SK-N-SH (cell line): ENCODE measurements around the gene COX8A. TPM values are rescaled to one million over a fixed set of nuclear protein-coding genes. Genes with fewer than 3 reads are reported as not detected.

ENCODE experiments used
- CTCF ChIA-PET: fragments of 300-600, 350-600 bp; formaldehyde crosslinking; extraction: SDS; loops from one replicate; lab custom pipeline; 2021; lab: Yijun Ruan, JAX
- POLR2A ChIA-PET: fragments of 350-600 bp; sonication (Branson Sonifier 250); formaldehyde crosslinking; extraction: SDS; loops from one replicate; lab custom pipeline; 2020; ENCODE audit warnings: antibody characterized with exemption, inconsistent platforms; lab: Yijun Ruan, JAX
- DNase-seq: peaks from one replicate; pipeline ENCODE4 v3.0.0; 2012
- H2AFZ ChIP-seq: fragments of 200-600 bp; sonication (generic); 2 replicates; pipeline ENCODE4 v1.8.1; 2016; ENCODE audit warnings: antibody characterized with exemption, mild to moderate bottlenecking, low read depth
- H3F3A ChIP-seq: fragments of 200-600 bp; sonication (generic); replicated peaks from 2 replicates; pipeline ENCODE3; 2016; ENCODE audit warnings: antibody characterized with exemption, mild to moderate bottlenecking; ENCODE audit not compliant: insufficient read depth
- H3K27ac ChIP-seq, 2 experiments: fragments of 200-500 bp in 1 of 2; fragments of 200-600 bp in 1 of 2; sonication (Bioruptor generic) in 1 of 2; sonication (generic), shearing (Covaris generic) in 1 of 2; 2 replicates each; pipeline versions ENCODE4 v1.5.1 to v1.6.1; 2014 to 2016; ENCODE audit warnings: low read depth in 2 of 2, inconsistent platforms in 1 of 2, low read length in 1 of 2, mild to moderate bottlenecking in 1 of 2, mixed read lengths in 1 of 2
- H3K27me3 ChIP-seq: fragments of 200-600 bp; sonication (generic), shearing (Covaris generic); 2 replicates; pipeline ENCODE4 v1.6.1; 2016; ENCODE audit warnings: mixed run types; ENCODE audit not compliant: insufficient read depth
- H3K36me3 ChIP-seq, 2 experiments: fragments of 200-500 bp in 1 of 2; fragments of 200-600 bp in 1 of 2; sonication (Bioruptor generic) in 1 of 2; sonication (generic) in 1 of 2; replicated peaks in 1 of 2; 2 replicates each; pipeline versions ENCODE3 to v1.5.1; 2014 to 2016; ENCODE audit warnings: low read length in 1 of 2, mild to moderate bottlenecking in 1 of 2; ENCODE audit not compliant: insufficient read depth in 2 of 2, control insufficient read depth in 1 of 2
- H3K4me1 ChIP-seq, 2 experiments: fragments of 200-500 bp in 1 of 2; fragments of 200-600 bp in 1 of 2; sonication (Bioruptor generic) in 1 of 2; sonication (generic), shearing (Covaris generic) in 1 of 2; 2 replicates each; pipeline versions ENCODE4 v1.5.1 to v1.6.1; 2014 to 2016; ENCODE audit warnings: low read depth in 1 of 2, low read length in 1 of 2, mixed run types in 1 of 2; ENCODE audit not compliant: insufficient read depth in 2 of 2, control insufficient read depth in 1 of 2
- H3K4me2 ChIP-seq: fragments of 200-600 bp; sonication (generic), shearing (Covaris generic); 2 replicates; pipeline ENCODE4 v1.6.1; 2017; ENCODE audit warnings: mixed run types
- H3K4me3 ChIP-seq, 2 experiments: fragments of 200-500 bp in 1 of 2; fragments of 200-600 bp in 1 of 2; sonication (Bioruptor generic) in 1 of 2; sonication (generic), shearing (Covaris generic) in 1 of 2; 2 replicates each; pipeline versions ENCODE4 v1.5.1 to v1.8.1; 2014 to 2016; ENCODE audit warnings: low read depth in 2 of 2, inconsistent platforms in 1 of 2, low read length in 1 of 2, mild to moderate bottlenecking in 1 of 2, mixed read lengths in 1 of 2, moderate library complexity in 1 of 2
- H3K79me2 ChIP-seq: fragments of 200-600 bp; sonication (generic); 2 replicates; pipeline ENCODE4 v1.8.1; 2017; ENCODE audit warnings: mild to moderate bottlenecking; ENCODE audit not compliant: insufficient read depth
- H3K9ac ChIP-seq: fragments of 200-600 bp; sonication (generic); 2 replicates; pipeline ENCODE4 v1.6.1; 2017; ENCODE audit warnings: mixed run types
- H3K9me2 ChIP-seq: fragments of 200-600 bp; sonication (generic); 2 replicates; pipeline ENCODE4 v1.6.1; 2017; ENCODE audit warnings: mixed run types
- H3K9me3 ChIP-seq: fragments of 200-600 bp; sonication (generic); 2 replicates; pipeline ENCODE4 v1.6.1; 2017; ENCODE audit warnings: mixed run types, mild to moderate bottlenecking, moderate library complexity
- H4K20me1 ChIP-seq: fragments of 200-600 bp; sonication (generic); 2 replicates; pipeline ENCODE4 v1.6.1; 2017; ENCODE audit warnings: mild to moderate bottlenecking, mixed run types; ENCODE audit not compliant: insufficient read depth
- EZH2phosphoT487 ChIP-seq: fragments of 200-600 bp; sonication (generic); IDR thresholded peaks from 2 replicates; pipeline ENCODE4 v1.6.1; 2017; ENCODE audit warnings: low read depth, mixed run types, mild to moderate bottlenecking, antibody characterized with exemption, moderate library complexity, borderline replicate concordance
- FOSL2 ChIP-seq: IDR thresholded peaks from 2 replicates; pipeline ENCODE4 v1.4.0; 2012; ENCODE audit warnings: low read depth, mild to moderate bottlenecking, moderate library complexity, borderline replicate concordance
- GATA2 ChIP-seq: sonication (generic); formaldehyde crosslinking; IDR thresholded peaks from 2 replicates; pipeline ENCODE4 v1.5.0; 2020; ENCODE audit warnings: mild to moderate bottlenecking, missing genetic modification reagents
- JUND ChIP-seq: IDR thresholded peaks from 2 replicates; pipeline ENCODE4 v1.4.0; 2012
- MEF2A ChIP-seq: IDR thresholded peaks from 2 replicates; pipeline ENCODE4 v1.4.0; 2012; ENCODE audit warnings: low read depth, borderline replicate concordance
- NFIC ChIP-seq: IDR thresholded peaks from 2 replicates; pipeline ENCODE4 v1.4.0; 2012; ENCODE audit warnings: borderline replicate concordance
- NRF1 ChIP-seq: IDR thresholded peaks from 2 replicates; pipeline ENCODE4 v1.6.1; 2012; ENCODE audit warnings: low read depth, mild to moderate bottlenecking, low read length
- RCOR1 ChIP-seq: fragments of 150-350 bp; IDR thresholded peaks from 2 replicates; pipeline ENCODE4 v1.6.1; 2017; ENCODE audit warnings: antibody characterized with exemption, low read length
- RXRA ChIP-seq: IDR thresholded peaks from 2 replicates; pipeline ENCODE4 v1.4.0; 2012; ENCODE audit warnings: low read depth, mild to moderate bottlenecking, borderline replicate concordance
- TAF1 ChIP-seq: IDR thresholded peaks from 2 replicates; pipeline ENCODE4 v1.6.1; 2012; ENCODE audit warnings: low read depth, mild to moderate bottlenecking, low read length, moderate library complexity, borderline replicate concordance
- WGBS: methylation state at CpG from one replicate; pipeline ENCODE4 v1.1.6; 2017; ENCODE audit warnings: low lambda C conversion rate; 5-methylcytosine and 5-hydroxymethylcytosine counted together
- polyA plus RNA-seq, 3 experiments: library from polyadenylated mRNA; depleted of rRNA; stranded (reverse); fragments of >200 nt; gene quantifications; 2 replicates each; pipeline ENCODE4 v1.2.3, GENCODE V29; 2012
- TF ChIP-seq, protein P1 (sequence below): IDR thresholded peaks from 2 replicates; pipeline ENCODE4; 2012
- TF ChIP-seq, protein P2 (sequence below): IDR thresholded peaks from 2 replicates; pipeline ENCODE4 v1.4.0; 2012; ENCODE audit warnings: low read depth, borderline replicate concordance
- TF ChIP-seq, protein P3 (sequence below): fragments of 150-350 bp; IDR thresholded peaks from 2 replicates; pipeline ENCODE4 v1.6.1; 2017; ENCODE audit warnings: antibody characterized with exemption, low read length, low read depth, borderline replicate concordance
- TF ChIP-seq, protein P4 (sequence below): fragments of 200-600 bp; sonication (generic); IDR thresholded peaks from 2 replicates; pipeline ENCODE4 v1.6.1; 2017; ENCODE audit warnings: antibody characterized with exemption, mild to moderate bottlenecking, moderate library complexity

The COX8A gene
- polyA plus RNA-seq, 1 of the 3 experiments (the other 2 are of a cell fraction): 824 TPM

DNA sequence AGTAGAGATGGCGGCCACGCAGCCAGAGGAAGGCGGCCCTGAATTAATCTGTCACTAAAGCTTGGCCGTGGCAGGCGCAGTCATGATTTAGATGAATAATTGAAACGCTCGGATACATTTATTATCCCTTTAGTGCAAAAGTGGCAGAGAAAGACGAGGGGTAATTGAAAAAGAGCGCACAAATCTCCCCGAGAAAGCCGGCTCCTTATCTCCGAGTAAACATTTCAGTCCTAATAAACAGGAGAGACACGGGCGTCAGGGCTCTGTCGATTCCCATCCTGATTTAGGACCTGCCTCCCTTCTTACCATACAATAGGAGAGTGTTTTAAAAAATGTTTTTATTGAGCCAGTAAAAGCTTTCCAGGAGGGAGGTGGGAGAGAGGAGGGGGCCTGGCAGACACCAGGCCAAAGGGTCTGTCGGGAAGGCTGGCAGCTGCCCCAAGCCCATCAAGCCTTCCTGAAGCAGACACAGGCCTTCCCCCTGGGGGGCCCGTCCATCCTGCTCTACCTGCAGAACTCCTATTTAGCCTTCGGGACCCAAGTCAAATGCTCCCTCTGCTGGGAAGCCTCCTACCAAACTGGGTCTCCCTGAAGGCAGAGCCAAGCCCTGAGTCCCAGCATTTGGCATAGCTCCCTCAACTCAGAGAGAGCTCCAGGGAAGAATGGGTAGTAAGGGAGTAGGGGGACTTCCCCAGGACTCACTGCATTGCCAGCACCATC is 34.7 kb downstream of the COX8A start:
- peaks cover 3% of the 10 kb centered on the region; the same call in 1 of the 2 replicates for H4K20me1 ChIP-seq
- WGBS: 97% methylated on average over 16 of the region's 18 CpGs
- POLR2A ChIA-PET: interaction anchor here (2.1 kb wide), 1 partner anchor 9 kb away, joined by 7 read pairs; no protein-coding TSS in a partner anchor
- H3K79me2 ChIP-seq: no peaks in the 10 kb centered on the region
- H3K27ac ChIP-seq: no peak overlapping the region
- H2AFZ ChIP-seq: no peak overlapping the region
- no peaks in the 10 kb centered on the region for H3K9me3 ChIP-seq
- H3K27me3 ChIP-seq: no peaks in the 10 kb centered on the region
- CTCF ChIA-PET: interaction anchor here (0.9 to 1.7 kb wide), 3 partner anchors 11 to 123 kb away, joined by 3 to 6 read pairs (median 3); no protein-coding TSS in a partner anchor
- TF ChIP-seq JUND (no peak), EZH2phosphoT487 (no peak), MEF2A (no peak), RCOR1 (no peak), FOSL2 (no peak), RXRA (no peak), NRF1 (no peak), GATA2 (no peak), TAF1 (no peak), NFIC (no peak)
- TF ChIP-seq, protein P1, sequence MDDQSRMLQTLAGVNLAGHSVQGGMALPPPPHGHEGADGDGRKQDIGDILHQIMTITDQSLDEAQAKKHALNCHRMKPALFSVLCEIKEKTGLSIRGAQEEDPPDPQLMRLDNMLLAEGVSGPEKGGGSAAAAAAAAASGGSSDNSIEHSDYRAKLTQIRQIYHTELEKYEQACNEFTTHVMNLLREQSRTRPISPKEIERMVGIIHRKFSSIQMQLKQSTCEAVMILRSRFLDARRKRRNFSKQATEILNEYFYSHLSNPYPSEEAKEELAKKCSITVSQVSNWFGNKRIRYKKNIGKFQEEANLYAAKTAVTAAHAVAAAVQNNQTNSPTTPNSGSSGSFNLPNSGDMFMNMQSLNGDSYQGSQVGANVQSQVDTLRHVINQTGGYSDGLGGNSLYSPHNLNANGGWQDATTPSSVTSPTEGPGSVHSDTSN: no peak
- TF ChIP-seq, protein P2, sequence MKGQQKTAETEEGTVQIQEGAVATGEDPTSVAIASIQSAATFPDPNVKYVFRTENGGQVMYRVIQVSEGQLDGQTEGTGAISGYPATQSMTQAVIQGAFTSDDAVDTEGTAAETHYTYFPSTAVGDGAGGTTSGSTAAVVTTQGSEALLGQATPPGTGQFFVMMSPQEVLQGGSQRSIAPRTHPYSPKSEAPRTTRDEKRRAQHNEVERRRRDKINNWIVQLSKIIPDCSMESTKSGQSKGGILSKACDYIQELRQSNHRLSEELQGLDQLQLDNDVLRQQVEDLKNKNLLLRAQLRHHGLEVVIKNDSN: no peak
- TF ChIP-seq, protein P3, sequence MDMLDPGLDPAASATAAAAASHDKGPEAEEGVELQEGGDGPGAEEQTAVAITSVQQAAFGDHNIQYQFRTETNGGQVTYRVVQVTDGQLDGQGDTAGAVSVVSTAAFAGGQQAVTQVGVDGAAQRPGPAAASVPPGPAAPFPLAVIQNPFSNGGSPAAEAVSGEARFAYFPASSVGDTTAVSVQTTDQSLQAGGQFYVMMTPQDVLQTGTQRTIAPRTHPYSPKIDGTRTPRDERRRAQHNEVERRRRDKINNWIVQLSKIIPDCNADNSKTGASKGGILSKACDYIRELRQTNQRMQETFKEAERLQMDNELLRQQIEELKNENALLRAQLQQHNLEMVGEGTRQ: no peak
- TF ChIP-seq, protein P4, sequence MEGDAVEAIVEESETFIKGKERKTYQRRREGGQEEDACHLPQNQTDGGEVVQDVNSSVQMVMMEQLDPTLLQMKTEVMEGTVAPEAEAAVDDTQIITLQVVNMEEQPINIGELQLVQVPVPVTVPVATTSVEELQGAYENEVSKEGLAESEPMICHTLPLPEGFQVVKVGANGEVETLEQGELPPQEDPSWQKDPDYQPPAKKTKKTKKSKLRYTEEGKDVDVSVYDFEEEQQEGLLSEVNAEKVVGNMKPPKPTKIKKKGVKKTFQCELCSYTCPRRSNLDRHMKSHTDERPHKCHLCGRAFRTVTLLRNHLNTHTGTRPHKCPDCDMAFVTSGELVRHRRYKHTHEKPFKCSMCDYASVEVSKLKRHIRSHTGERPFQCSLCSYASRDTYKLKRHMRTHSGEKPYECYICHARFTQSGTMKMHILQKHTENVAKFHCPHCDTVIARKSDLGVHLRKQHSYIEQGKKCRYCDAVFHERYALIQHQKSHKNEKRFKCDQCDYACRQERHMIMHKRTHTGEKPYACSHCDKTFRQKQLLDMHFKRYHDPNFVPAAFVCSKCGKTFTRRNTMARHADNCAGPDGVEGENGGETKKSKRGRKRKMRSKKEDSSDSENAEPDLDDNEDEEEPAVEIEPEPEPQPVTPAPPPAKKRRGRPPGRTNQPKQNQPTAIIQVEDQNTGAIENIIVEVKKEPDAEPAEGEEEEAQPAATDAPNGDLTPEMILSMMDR: no peak
- no peak overlapping the region for H3K9ac ChIP-seq
- peaks cover 0 to 13% of the 10 kb centered on the region in 2 experiments; a peak in 2 of 4 replicates for H3K4me1 ChIP-seq
- peaks cover 0 to 3% of the 10 kb centered on the region in 2 experiments for H3K36me3 ChIP-seq
- no peak for DNase-seq
- no peaks in the 10 kb centered on the region for H3K9me2 ChIP-seq
- H3K4me2 ChIP-seq: no peak overlapping the region
- no peak overlapping the region for H3K4me3 ChIP-seq
- H3F3A ChIP-seq: no peaks in the 10 kb centered on the region
